Osteoblast (primary cell): ENCODE results near the gene SH3GLB2. TPM values are rescaled to one million over a fixed set of nuclear protein-coding genes. Genes with fewer than 3 reads are reported as not detected.
"Not testable (repeated sequence)": the region's sequence is repeated elsewhere in the genome, so short reads cannot be mapped to it uniquely, and the experiment has no call there.

ENCODE experiments used
- DNase-seq: peaks from one replicate; pipeline ENCODE4 v3.0.0; 2011; ENCODE audit warnings: low spot score, mixed read lengths; ENCODE audit not compliant: insufficient read length; ENCODE audit errors: missing footprints
- H2AFZ ChIP-seq: 2 replicates; pipeline ENCODE4 v1.6.0; 2011; ENCODE audit warnings: mild to moderate bottlenecking, low read length
- H3K27ac ChIP-seq: 2 replicates; pipeline ENCODE4 v1.5.1; 2011; ENCODE audit warnings: mild to moderate bottlenecking, low read depth, low read length, moderate library complexity
- H3K27me3 ChIP-seq: 2 replicates; pipeline ENCODE4 v1.6.0; 2012; ENCODE audit warnings: mild to moderate bottlenecking, control low read depth, inconsistent platforms, low read length, moderate library complexity; ENCODE audit not compliant: insufficient read depth
- H3K36me3 ChIP-seq: 2 replicates; pipeline ENCODE4 v1.5.1; 2011; ENCODE audit warnings: mild to moderate bottlenecking, low read length, control low read depth, moderate library complexity; ENCODE audit not compliant: insufficient read depth
- H3K4me1 ChIP-seq: 2 replicates; pipeline ENCODE4 v1.5.1; 2011; ENCODE audit warnings: mild to moderate bottlenecking, low read length, control low read depth, moderate library complexity; ENCODE audit not compliant: insufficient read depth
- H3K4me2 ChIP-seq: 2 replicates; pipeline ENCODE4 v1.6.0; 2011; ENCODE audit warnings: mild to moderate bottlenecking, low read length; ENCODE audit not compliant: insufficient read depth
- H3K4me3 ChIP-seq: fragments of 200-600 bp; sonication (generic); 3 replicates; pipeline ENCODE4 v1.5.1; 2012; ENCODE audit warnings: mild to moderate bottlenecking, low read length, inconsistent platforms; ENCODE audit not compliant: insufficient read depth
- H3K79me2 ChIP-seq: 2 replicates; pipeline ENCODE4 v1.6.0; 2012; ENCODE audit warnings: mild to moderate bottlenecking, low read length, control low read depth, inconsistent platforms; ENCODE audit not compliant: insufficient read depth
- H3K9me3 ChIP-seq: 2 replicates; pipeline ENCODE4 v1.5.1; 2011; ENCODE audit warnings: low read depth, low read length, control low read depth
- H4K20me1 ChIP-seq: 2 replicates; pipeline ENCODE4 v1.6.0; 2012; ENCODE audit warnings: mild to moderate bottlenecking, low read length, control low read depth; ENCODE audit not compliant: insufficient read depth
- total RNA-seq: library from RNA; depleted of rRNA; stranded (reverse); fragments of >200 nt; gene quantifications from 2 replicates; pipeline ENCODE4 v1.2.3, GENCODE V29; 2012
- TF ChIP-seq, protein P1 (sequence below): IDR thresholded peaks from 2 replicates; pipeline ENCODE4 v1.5.1; 2011; ENCODE audit warnings: mild to moderate bottlenecking, low read depth, low read length, moderate library complexity; ENCODE audit errors: extremely low read depth

SH3GLB2 gene
- total RNA-seq, 1 donor, result 37.3 TPM

DNA sequence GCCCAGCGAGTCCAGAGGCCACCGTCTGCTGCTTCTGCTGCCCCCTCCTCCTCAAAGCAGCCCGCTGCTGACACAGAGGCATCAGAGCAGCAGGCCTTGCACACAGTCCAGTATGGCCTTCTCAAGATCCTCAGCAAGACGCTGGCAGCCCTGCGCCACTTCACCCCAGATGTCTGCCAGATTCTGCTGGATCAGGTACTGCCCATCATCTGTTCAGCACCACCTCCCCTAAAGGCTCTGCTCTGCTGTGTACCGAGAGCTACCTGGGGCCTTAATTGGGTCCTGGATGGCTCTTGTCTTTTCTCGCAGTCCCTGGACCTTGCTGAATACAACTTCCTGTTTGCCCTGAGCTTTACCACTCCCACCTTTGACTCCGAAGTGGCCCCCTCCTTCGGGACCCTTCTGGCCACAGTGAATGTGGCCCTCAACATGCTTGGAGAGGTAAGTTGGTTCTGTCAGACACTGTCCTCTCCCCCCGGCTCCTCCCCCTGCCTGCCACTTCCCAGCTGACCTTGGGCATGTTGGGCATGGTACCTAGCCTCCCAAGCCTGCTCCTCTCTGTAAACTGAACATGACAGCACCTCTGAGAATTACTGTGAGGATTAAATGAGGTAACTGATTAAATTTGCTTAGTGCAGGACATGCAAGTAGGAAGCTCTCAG lies 22.7 kb downstream of the SH3GLB2 start:
- Histone ChIP-seq H3K4me2 (no peak overlapping the region), H2AFZ (no peak overlapping the region), H3K27ac (no peak overlapping the region), H3K4me3 (no peak overlapping the region), H3K36me3 (peaks cover 42% of the 10 kb centered on the region), H3K79me2 (no peaks in the 10 kb centered on the region), H3K9me3 (no peaks in the 10 kb centered on the region), H4K20me1 (peaks cover 3% of the 10 kb centered on the region), H3K27me3 (no peaks in the 10 kb centered on the region), H3K4me1 (peaks cover 4% of the 10 kb centered on the region)
- DNase-seq, result peak; percentile 2
- TF ChIP-seq, protein P1, sequence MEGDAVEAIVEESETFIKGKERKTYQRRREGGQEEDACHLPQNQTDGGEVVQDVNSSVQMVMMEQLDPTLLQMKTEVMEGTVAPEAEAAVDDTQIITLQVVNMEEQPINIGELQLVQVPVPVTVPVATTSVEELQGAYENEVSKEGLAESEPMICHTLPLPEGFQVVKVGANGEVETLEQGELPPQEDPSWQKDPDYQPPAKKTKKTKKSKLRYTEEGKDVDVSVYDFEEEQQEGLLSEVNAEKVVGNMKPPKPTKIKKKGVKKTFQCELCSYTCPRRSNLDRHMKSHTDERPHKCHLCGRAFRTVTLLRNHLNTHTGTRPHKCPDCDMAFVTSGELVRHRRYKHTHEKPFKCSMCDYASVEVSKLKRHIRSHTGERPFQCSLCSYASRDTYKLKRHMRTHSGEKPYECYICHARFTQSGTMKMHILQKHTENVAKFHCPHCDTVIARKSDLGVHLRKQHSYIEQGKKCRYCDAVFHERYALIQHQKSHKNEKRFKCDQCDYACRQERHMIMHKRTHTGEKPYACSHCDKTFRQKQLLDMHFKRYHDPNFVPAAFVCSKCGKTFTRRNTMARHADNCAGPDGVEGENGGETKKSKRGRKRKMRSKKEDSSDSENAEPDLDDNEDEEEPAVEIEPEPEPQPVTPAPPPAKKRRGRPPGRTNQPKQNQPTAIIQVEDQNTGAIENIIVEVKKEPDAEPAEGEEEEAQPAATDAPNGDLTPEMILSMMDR, result no peak

DNA sequence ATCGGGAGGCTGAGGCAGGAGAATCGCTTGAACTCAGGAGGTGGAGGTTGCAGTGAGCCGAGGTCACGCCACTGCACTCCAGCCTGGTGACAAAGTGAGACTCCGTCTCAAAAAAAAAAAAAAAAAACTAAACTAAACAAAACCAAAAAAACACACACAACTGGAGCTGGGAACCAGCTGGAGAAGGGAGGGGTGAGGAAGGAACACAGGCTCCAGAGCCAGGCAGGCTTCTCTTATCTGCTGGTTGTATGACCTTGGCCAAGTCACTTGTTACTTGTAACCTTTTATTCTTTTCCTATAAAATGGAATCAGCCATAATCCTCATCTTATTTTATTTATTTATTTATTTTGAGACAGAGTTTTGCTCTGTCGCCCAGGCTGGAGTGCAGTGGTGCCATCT lies 24.0 kb downstream of the SH3GLB2 start:
- not testable (repeated sequence) for H2AFZ ChIP-seq, H3K4me2 ChIP-seq, H3K4me1 ChIP-seq, H3K4me3 ChIP-seq, H3K9me3 ChIP-seq, H4K20me1 ChIP-seq, H3K27me3 ChIP-seq, H3K79me2 ChIP-seq, H3K27ac ChIP-seq
- H3K36me3 ChIP-seq, result peaks cover 55% of the 10 kb centered on the region
- peak; percentile 48 for DNase-seq

DNA sequence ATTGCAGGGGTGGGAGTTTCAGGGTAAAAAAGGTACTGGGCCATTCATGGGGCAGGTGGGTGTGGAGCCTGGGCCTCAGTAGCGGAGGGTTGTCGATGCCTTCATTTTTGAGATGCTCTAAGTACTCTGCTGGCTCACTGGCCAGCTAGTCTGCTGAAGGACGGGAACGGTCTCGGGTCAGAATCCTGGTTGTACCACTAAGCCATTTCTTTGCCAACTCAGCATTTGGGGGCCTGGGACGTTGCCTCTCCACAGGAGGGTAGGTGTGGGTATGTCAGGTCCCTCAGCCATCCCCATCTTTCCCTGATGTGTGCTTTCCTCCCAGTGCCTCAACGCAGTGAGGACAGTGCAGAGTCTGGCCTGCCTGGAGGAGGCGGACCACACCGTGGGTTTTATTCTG lies 25.1 kb downstream of the SH3GLB2 start:
- no peaks in the 10 kb centered on the region for H3K79me2 ChIP-seq
- peaks cover 3% of the 10 kb centered on the region for H4K20me1 ChIP-seq
- H3K9me3 ChIP-seq, result no peaks in the 10 kb centered on the region
- no peak overlapping the region for H2AFZ ChIP-seq
- H3K27me3 ChIP-seq, result no peaks in the 10 kb centered on the region
- no peak overlapping the region for H3K4me2 ChIP-seq
- H3K36me3 ChIP-seq, result peaks cover 65% of the 10 kb centered on the region
- peaks cover 4% of the 10 kb centered on the region for H3K4me1 ChIP-seq
- peak; percentile 49 for DNase-seq
- TF ChIP-seq, protein P1, result no peak
- no peak overlapping the region for H3K4me3 ChIP-seq
- H3K27ac ChIP-seq, result no peak overlapping the region

DNA sequence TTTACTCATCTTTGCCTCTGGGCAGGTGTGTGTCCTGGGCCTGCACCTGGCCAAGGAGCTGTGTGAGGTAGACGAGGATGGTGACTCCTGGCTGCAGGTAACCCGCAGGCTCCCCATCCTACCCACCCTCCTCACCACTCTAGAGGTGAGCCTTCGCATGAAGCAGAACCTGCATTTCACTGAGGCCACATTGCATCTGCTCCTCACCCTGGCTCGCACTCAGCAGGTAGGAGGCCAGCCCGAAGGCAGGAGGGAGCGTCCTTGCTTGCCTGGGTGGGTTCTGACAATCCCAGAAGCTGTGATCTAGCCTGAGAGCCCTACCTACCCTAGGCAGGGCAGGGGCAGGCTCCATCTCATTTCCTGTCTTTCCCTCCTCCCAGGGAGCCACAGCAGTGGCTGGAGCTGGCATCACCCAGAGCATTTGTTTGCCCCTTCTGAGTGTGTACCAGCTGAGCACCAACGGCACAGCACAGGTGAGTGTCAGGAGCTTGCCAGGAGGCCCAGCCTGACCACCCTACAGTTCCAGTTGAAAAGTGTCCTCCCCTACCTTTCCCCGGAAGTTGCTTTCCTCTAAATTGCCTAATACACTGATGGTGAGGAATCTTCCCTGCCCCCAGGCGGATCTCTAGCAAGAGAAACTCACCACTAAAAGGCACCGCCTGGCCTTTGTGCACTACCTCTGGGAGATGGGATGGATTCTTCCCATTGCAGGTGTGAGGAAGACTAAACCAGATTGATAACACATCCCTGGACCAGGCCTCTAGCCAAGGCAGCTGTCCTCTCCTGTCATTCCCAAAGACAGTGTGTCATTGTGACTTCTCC lies 26.4 kb downstream of the SH3GLB2 start:
- Histone ChIP-seq H3K4me3 (no peak overlapping the region), H3K27ac (no peak overlapping the region), H3K9me3 (no peaks in the 10 kb centered on the region), H3K36me3 (peaks cover 67% of the 10 kb centered on the region), H2AFZ (no peak overlapping the region), H3K79me2 (no peaks in the 10 kb centered on the region), H4K20me1 (peaks cover 3% of the 10 kb centered on the region), H3K4me1 (no peaks in the 10 kb centered on the region), H3K4me2 (no peak overlapping the region), H3K27me3 (no peaks in the 10 kb centered on the region)
- DNase-seq, result no peak
- TF ChIP-seq, protein P1, result no peak
